Adrenal gland (tissue), 12 donors: ENCODE data around the gene CNTNAP2. TPM values are rescaled to one million over a fixed set of nuclear protein-coding genes. Genes with fewer than 3 reads are reported as not detected.

Source experiments
- DNase-seq, 7 donors: peaks; one replicate each; pipeline ENCODE4 v3.0.0-alpha.2; 2019 to 2020
- H3K27ac ChIP-seq, 5 donors: fragments of 200-600 bp; sonication (generic) in 4 of 5; 1 replicate in 3 of 5; 2 replicates in 2 of 5; pipeline versions ENCODE4 v1.5.1 to v1.8.0; 2016 to 2020; ENCODE audit warnings: mild to moderate bottlenecking in 1 of 5
- H3K27me3 ChIP-seq: fragments of 200-600 bp; 2 replicates; pipeline ENCODE4 v1.8.0; 2021
- H3K36me3 ChIP-seq, 2 donors: fragments of 200-600 bp; replicated peaks in 1 of 2; 1 replicate in 1 of 2; 2 replicates in 1 of 2; pipeline versions ENCODE4 v1.5.1 to v1.8.0; 2018 to 2022
- H3K4me1 ChIP-seq, 2 donors: fragments of 200-600 bp; replicated peaks in 1 of 2; 1 replicate in 1 of 2; 2 replicates in 1 of 2; pipeline versions ENCODE4 v1.5.1 to v1.8.0; 2018 to 2021
- H3K4me3 ChIP-seq, 4 donors: fragments of 200-600 bp; sonication (generic) in 3 of 4; one replicate each; pipeline ENCODE4 v1.5.1; 2016 to 2018
- H3K9me3 ChIP-seq, 3 donors: fragments of 200-600 bp; sonication (generic) in 1 of 3; replicated peaks in 1 of 3; 1 replicate in 2 of 3; 2 replicates in 1 of 3; pipeline versions ENCODE4 v1.5.1 to v1.8.0; 2016 to 2021
- CTCF ChIP-seq, 6 experiments: fragments of 450-650 bp in 4 of 6; fragments of 200-600 bp in 2 of 6; sonication (generic) in 1 of 6; IDR thresholded peaks; 1 replicate in 5 of 6; 2 replicates in 1 of 6; pipeline versions ENCODE4 v1.5.1 to v1.8.0; 2016 to 2021; ENCODE audit warnings: antibody characterized with exemption in 6 of 6, mild to moderate bottlenecking in 2 of 6, moderate library complexity in 1 of 6
- POLR2A ChIP-seq, 2 donors: fragments of 450-650 bp; IDR thresholded peaks; one replicate each; pipeline ENCODE4 v1.6.1; 2017; ENCODE audit warnings: antibody characterized with exemption in 2 of 2, mild to moderate bottlenecking in 2 of 2, moderate library complexity in 1 of 2
- WGBS, 4 donors: extraction: QIAGEN DNeasy Blood & Tissue Kit in 2 of 4; methylation state at CpG; one replicate each; pipeline versions ENCODE4 v1.1.5 to v1.1.7; 2013 to 2017; 5-methylcytosine and 5-hydroxymethylcytosine counted together
- intact Hi-C, 2 donors: fragments of 100-400 bp; cut with DNase I; formaldehyde crosslinking; loops; one replicate each; pipeline versions ENCODE4 v1.14.1 to v1.15.0; 2022 to 2023
- polyA plus RNA-seq, 3 donors: library from polyadenylated mRNA; stranded (reverse); fragments of 200-250 nt in 2 of 3; fragments of 350-450 nt in 1 of 3; fragmentation: Illumina TruSeq in 1 of 3; extraction: RNeasy Lipid Tissue Mini Kit (QIAGEN cat#74804) in 1 of 3; gene quantifications; one replicate each; pipeline ENCODE4 v1.2.3, GENCODE V29; 2013 to 2014
- total RNA-seq, 9 donors: library from RNA; depleted of rRNA in 4 of 9; stranded (reverse); fragments of >200 nt in 4 of 9; fragments of 120-200 nt in 1 of 9; fragmentation: NEBNext Ultra II Directional in 1 of 9; extraction: Animal tissue kit (Norgen Biotek cat#: 25700) in 1 of 9; gene quantifications; one replicate each; pipeline versions ENCODE4 v1.1.0 to v1.2.4, GENCODE V29; 2013 to 2023
- donor health status: healthy with polysubstance abuse.
- donor health status: Bipolar disorder and iron deficiency.
- donor health status: DM: yes; HTN: yes; CAD: no.
- donor health status: DM: no; HTN: no; CAD: no.
- donor health status: DM: no; HTN: no; CAD: no.
- donor health status: DM: yes; HTN: yes; CAD: no.

CNTNAP2 gene
- total and polyA plus RNA-seq, 12 donors = 0.14 to 6.3 (median 1.8) TPM; not detected in 2

GRCh38 chr7:148121401-148121800 lies 2004.8 kb downstream of the CNTNAP2 start:
- WGBS, 4 donors = 52 to 67% (median 53%) methylated on average over 4 of the region's 4 CpGs
- no peak overlapping the region for H3K27ac ChIP-seq
- intact Hi-C loops = no loop called here
- no peaks in the 10 kb centered on the region for H3K36me3 ChIP-seq
- H3K9me3 ChIP-seq = no peaks in the 10 kb centered on the region
- H3K4me1 ChIP-seq = no peaks in the 10 kb centered on the region
- H3K27me3 ChIP-seq = no peaks in the 10 kb centered on the region
- no peak overlapping the region for H3K4me3 ChIP-seq
- no peak for DNase-seq
- TF ChIP-seq POLR2A (IDR thresholded peaks at IDR 0.05) = no peak
- no peak for TF ChIP-seq CTCF (IDR thresholded peaks at IDR 0.05)

DNA sequence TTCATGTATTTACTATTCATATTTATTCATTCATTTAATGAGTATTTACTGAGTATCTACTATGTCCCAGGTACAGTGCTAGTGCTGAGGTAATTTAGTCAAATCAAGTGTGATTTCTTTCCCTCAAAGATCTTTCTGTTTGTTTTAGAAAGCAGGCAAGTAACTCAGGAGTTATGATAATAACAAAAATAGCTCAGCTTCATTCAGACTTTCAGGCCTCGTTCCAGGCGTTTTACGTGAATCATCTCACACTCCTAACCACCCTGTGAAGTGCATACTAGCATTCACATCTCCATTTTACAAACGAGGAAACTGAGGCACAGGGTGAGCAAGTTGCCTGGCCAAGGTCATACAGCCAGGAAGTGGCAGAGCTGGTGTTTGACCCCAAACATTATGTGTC lies 2005.2 kb downstream of the CNTNAP2 start:
- TF ChIP-seq CTCF (IDR thresholded peaks at IDR 0.05) (no peak), POLR2A (IDR thresholded peaks at IDR 0.05) (no peak)
- no peaks in the 10 kb centered on the region for H3K4me1 ChIP-seq
- H3K27me3 ChIP-seq = no peaks in the 10 kb centered on the region
- H3K9me3 ChIP-seq = no peaks in the 10 kb centered on the region
- no peak for DNase-seq
- intact Hi-C loops = no loop called here
- no peak overlapping the region for H3K27ac ChIP-seq
- H3K36me3 ChIP-seq = no peaks in the 10 kb centered on the region
- WGBS, 4 donors = 59 to 67% (median 61%) methylated on average over 4 of the region's 4 CpGs
- H3K4me3 ChIP-seq = no peak overlapping the region

DNA sequence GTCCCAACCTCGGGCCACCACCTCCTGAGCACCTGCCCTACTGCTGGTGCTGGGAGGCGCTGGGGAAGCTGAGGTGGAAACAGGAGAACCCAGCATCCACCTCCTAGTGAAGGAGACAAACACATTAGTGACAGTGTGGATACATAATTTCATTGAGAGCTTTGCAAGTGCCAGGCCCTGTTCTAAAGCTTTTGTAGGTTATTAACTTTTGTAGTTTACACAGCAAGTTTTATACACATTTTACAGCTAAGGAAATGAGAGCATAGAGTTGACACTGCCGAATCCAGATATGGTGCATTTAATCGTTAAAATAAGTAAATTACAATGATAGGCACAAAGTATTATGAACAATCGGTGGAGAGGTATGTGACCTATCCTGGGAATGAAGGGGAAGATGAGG lies 2007.9 kb downstream of the CNTNAP2 start:
- H3K27ac ChIP-seq = no peak overlapping the region
- H3K4me1 ChIP-seq = no peaks in the 10 kb centered on the region
- intact Hi-C loops = no loop called here
- no peaks in the 10 kb centered on the region for H3K27me3 ChIP-seq
- TF ChIP-seq CTCF (IDR thresholded peaks at IDR 0.05) = no peak
- no peak for TF ChIP-seq POLR2A (IDR thresholded peaks at IDR 0.05)
- no peak overlapping the region for H3K4me3 ChIP-seq
- no peaks in the 10 kb centered on the region for H3K36me3 ChIP-seq
- no peaks in the 10 kb centered on the region for H3K9me3 ChIP-seq
- DNase-seq = no peak
- 77 to 87% (median 82%) methylated on average over 5 of the region's 5 CpGs for whole genome bisulfite sequencing, 4 donors

DNA sequence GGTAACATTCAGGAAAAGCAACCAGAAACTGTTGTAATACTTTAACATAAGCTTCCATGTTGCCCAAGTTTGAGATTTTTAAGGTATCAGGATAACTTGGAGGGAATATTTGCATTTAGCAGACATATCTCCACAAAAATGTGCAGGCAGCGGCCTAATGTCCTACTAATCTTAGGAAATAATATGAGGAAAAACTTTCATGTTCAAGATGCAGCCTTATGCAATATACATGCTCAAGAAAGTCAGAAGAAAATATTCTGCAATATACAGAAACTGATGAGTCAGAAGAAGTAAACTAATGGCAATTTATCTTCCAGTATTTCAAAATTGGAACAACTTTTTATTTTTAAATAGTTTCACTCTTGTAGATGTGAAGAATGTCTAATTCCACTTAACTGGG lies 2010.8 kb downstream of the CNTNAP2 start:
- TF ChIP-seq CTCF (IDR thresholded peaks at IDR 0.05) (no peak), POLR2A (IDR thresholded peaks at IDR 0.05) (no peak)
- Histone ChIP-seq H3K27me3 (no peaks in the 10 kb centered on the region), H3K27ac (no peak overlapping the region), H3K4me1 (no peaks in the 10 kb centered on the region), H3K36me3 (no peaks in the 10 kb centered on the region), H3K9me3 (no peaks in the 10 kb centered on the region), H3K4me3 (no peak overlapping the region)
- WGBS, 4 donors = 79 to 100% (median 84%) methylated on average over 1 of the region's 1 CpG
- DNase-seq = no peak
- intact Hi-C loops = no loop called here
